Raji (cell line): ENCODE measurements around the gene NR3C2.

Source experiments
- POLR2A ChIP-seq: IDR thresholded peaks from 2 replicates; pipeline ENCODE4 v1.6.1; 2011; ENCODE audit warnings: low read depth, low read length, control low read depth; ENCODE audit not compliant: insufficient read depth

Gene NR3C2

DNA sequence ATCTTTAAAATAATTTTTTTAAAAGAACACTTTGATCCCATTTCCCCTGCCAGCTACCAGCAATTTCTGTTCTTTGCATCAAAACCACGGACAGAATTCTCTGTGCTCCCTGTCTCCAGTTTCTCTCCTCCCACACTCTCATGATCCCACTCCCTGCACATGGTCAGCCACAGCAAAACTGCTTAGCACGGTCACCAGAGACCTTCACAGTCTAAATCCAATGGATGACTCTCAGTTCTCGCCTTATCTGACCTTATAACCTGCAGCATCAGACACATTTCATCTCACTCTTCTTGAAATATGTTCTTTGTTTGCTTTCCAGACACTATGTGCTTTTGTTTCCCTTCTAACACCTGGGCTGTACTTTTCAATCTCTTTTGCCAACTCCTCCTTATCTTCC lies 131.5 kb downstream of the NR3C2 start:
- no peak for TF ChIP-seq POLR2A

- no peak for TF ChIP-seq POLR2A
Observed at GRCh38 chr4:148305751-148306150, 136.5 kb downstream of the NR3C2 start.

DNA sequence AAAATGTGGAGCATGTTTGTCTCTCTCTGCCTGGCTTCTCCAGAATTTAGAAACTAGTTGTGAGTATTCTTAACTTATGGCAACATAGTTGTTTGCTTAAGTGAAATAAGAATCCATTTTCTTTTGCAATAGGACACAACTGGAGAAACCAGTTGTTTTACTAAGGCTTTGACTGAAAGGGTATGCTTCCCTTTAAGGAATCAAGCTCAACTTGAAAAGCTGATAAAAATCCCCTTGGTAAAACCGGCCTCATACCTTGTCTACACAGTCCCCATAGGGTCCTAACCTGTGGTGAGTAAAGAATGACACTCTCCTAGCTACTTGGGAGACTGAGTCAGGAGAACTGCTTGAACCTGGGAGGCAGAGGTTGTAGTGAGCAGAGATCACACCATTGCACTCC lies 139.8 kb downstream of the NR3C2 start:
- TF ChIP-seq POLR2A: no peak

DNA sequence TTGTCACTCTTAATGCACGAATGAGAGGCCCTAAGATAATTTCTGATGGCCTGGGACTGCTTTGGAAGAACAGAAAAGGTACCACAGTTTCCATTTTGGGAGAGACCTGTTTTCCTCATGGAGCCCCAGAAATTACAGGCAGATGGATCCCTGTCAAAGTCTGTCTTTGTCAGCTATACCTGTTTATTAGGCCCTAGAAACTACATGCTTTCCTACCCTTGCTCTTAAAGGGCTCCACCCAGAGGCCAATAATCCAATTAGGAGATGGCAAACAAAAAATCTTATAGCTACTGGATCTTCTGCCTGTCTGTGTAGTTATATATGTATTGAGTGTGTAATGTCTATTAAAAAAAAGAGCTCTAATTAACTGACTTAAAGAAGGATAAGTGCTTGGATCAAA lies 141.3 kb downstream of the NR3C2 start:
- no peak for TF ChIP-seq POLR2A

GRCh38 chr4:148299337-148299736 lies 142.9 kb downstream of the NR3C2 start:
- no peak for TF ChIP-seq POLR2A

DNA sequence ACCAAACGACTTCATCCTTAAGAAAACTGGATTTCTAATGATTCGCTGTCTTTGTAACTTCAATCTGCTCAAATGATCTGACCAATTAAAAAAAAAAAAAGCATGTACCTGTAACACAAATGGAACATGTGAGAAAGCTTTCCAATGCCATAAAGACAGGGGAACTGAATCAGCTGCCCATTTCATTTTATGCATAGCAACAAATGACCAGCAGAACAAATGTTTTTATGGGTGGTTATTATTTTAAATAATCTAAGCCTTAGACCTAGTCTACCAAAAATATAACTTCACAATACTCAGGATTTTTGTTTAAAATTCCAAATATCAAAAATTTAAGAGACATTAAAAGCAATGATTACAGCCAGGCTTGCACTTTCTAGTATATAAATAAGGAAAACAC lies 145.7 kb downstream of the NR3C2 start:
- no peak for TF ChIP-seq POLR2A

GRCh38 chr4:148295642-148296041 lies 146.6 kb downstream of the NR3C2 start:
- TF ChIP-seq POLR2A: no peak

DNA sequence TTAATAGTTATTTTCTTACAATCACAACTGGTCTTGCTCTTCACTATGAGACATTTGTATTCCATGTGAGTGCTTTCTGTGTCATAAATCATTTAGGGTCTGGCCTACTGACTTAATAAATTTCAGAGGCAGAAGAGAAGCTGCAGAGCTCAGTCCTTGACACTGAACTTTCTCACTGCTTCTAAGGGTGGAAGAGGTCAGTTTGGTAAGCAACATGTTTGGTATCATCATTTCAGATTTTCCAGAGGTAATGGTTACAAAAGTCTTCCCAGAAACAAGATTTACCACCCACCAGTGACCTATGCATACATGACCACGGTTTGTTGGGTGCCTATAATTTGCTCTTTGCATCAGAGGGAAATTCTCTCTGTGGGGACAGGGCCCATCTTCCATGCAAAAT lies 148.6 kb downstream of the NR3C2 start:
- no peak for TF ChIP-seq POLR2A

GRCh38 chr4:148292686-148293085 lies 149.5 kb downstream of the NR3C2 start:
- TF ChIP-seq POLR2A: no peak

DNA sequence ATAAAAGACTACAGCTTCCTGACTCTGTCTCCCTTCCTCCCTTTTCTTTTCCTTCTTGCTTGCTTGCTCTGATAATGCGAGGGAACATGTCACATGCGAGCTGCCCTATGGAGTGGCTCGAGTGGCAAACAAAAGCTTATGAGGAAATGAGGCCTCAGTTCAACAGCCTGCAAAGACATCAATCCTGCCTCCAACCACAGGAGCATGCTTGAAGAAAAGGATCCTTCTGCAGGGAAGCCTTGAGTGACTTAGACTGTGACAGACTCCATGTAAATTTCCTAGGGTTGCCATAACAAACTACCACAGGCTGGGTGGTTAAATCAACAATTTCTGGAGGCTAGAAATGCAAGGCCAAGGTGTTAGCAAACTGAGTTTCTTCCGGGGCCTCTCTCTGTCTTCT lies 152.5 kb downstream of the NR3C2 start:
- TF ChIP-seq POLR2A: no peak

DNA sequence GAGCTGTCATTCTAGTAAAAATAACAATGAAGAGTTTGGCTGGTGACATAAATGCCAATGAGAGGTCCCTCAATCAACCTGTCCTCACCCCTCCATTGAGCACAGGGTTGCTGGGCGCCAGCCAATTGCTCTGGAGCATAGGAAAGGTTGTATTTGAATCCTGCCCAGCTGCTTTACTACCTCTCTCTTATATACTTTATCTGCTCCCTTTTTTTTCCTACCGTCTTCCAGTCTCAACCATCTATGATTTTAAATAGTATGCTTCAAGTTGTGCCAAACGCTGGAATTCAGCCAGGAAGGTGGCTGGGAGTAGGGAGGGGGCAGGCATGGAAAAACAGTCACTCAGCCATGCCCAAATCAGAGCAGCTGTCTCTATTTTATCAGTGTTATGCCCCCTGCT lies 153.8 kb downstream of the NR3C2 start:
- TF ChIP-seq POLR2A: no peak

DNA sequence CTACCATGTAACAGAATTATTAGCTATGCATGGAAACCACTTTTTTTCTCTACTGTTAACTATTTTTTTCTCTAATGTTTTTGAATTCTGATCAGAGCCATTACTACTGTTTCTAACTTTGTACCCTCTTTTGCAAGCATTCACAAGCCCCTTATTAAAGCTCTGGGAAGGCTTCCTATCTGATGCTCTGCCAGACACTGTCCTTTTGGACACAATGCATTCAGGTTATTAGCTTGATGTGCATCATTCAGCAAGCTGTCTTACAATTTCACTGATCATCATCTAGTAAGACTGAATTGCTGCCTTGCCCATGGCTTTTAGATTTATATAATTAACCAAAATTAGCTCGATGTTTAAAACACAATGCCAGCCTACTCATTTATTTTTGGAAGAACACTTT lies 155.1 kb downstream of the NR3C2 start:
- no peak for TF ChIP-seq POLR2A

GRCh38 chr4:148286012-148286411 lies 156.2 kb downstream of the NR3C2 start:
- no peak for TF ChIP-seq POLR2A

GRCh38 chr4:148283665-148284064 lies 158.5 kb downstream of the NR3C2 start:
- no peak for TF ChIP-seq POLR2A

- no peak for TF ChIP-seq POLR2A
Observed at GRCh38 chr4:148278310-148278709, 163.9 kb downstream of the NR3C2 start.

- no peak for TF ChIP-seq POLR2A
Observed at GRCh38 chr4:148275266-148275665, 166.9 kb downstream of the NR3C2 start.

DNA sequence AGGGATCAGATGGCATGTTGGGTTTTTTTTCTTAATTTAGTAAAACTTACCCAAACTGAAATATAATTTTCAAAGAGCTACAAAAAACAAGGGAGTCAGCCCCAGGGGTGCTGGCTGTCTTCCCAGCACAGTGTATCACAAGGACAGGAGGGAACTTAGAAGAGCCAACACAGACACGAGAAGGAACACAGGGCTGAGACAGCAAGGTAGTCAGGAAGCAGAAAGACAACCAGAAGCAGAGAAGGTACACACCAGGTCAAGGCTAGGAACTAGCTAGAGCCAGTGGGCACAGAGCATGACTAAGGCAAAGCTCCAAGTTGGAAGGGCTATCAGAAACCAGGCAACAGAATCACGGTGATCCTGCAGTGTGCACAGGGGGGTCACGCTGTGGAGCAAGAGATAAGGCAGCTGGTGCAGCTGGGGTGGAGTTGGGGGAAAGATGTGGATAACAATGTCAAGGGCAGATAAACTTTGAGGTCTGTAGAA lies 168.7 kb downstream of the NR3C2 start:
- no peak for TF ChIP-seq POLR2A

GRCh38 chr4:148271166-148271565 lies 171.0 kb downstream of the NR3C2 start:
- TF ChIP-seq POLR2A: no peak
